H1 (cell line): ENCODE data around the gene GNA12. TPM values are rescaled to one million over a fixed set of nuclear protein-coding genes. Genes with fewer than 3 reads are reported as not detected.

Experiments used
- CTCF ChIA-PET: fragments of 300-600 bp; sonication (Branson Sonifier 250); formaldehyde crosslinking; loops from one replicate; lab custom pipeline; 2021; ENCODE audit not compliant: partially characterized antibody; lab: Charles Lee
- POLR2A ChIA-PET: fragments of 300-600 bp; sonication (Branson Sonifier 250); formaldehyde crosslinking; loops from one replicate; lab custom pipeline; 2021; ENCODE audit warnings: inconsistent platforms; ENCODE audit not compliant: partially characterized antibody; lab: Charles Lee
- DNase-seq, 2 experiments: peaks; one replicate each; pipeline versions ENCODE4 v3.0.0 to v3.0.0-alpha.2; 2010 to 2022; ENCODE audit warnings: low spot score in 2 of 2, low read depth in 1 of 2, mixed read lengths in 1 of 2
- FAIRE-seq: peaks from 2 replicates; lab custom pipeline; 2011; peaks lifted over from hg19 to GRCh38; lab: Jason Lieb, UNC
- H2AFZ ChIP-seq: 2 replicates; pipeline ENCODE4 v1.8.1; 2012; ENCODE audit warnings: low read length, inconsistent platforms
- H2AK5ac ChIP-seq: 2 replicates; pipeline ENCODE4 v1.6.1; 2013; ENCODE audit warnings: low read depth, low read length
- H2BK120ac ChIP-seq: replicated peaks from 2 replicates; pipeline ENCODE3; 2013; ENCODE audit warnings: low read depth, low read length, inconsistent platforms
- H2BK12ac ChIP-seq: 2 replicates; pipeline ENCODE4 v1.6.1; 2013; ENCODE audit warnings: low read depth, low read length
- H2BK15ac ChIP-seq: 2 replicates; pipeline ENCODE4 v1.6.1; 2013; ENCODE audit warnings: low read length
- H2BK20ac ChIP-seq: 2 replicates; pipeline ENCODE4 v1.6.1; 2013; ENCODE audit warnings: low read length
- H2BK5ac ChIP-seq: 2 replicates; pipeline ENCODE4 v1.6.1; 2013; ENCODE audit warnings: low read depth, low read length
- H3K14ac ChIP-seq: 2 replicates; pipeline ENCODE4 v1.6.1; 2013; ENCODE audit warnings: inconsistent platforms; ENCODE audit not compliant: insufficient read length
- H3K18ac ChIP-seq: 2 replicates; pipeline ENCODE4 v1.6.1; 2013; ENCODE audit warnings: low read length; ENCODE audit errors: extremely low read depth
- H3K23ac ChIP-seq: 2 replicates; pipeline ENCODE4 v1.6.1; 2013; ENCODE audit warnings: inconsistent platforms; ENCODE audit not compliant: insufficient read length
- H3K23me2 ChIP-seq: 2 replicates; pipeline ENCODE4 v1.6.1; 2013; ENCODE audit warnings: low read depth, low read length
- H3K27ac ChIP-seq: 2 replicates; pipeline ENCODE4 v1.6.1; 2011; ENCODE audit warnings: low read depth, low read length, inconsistent platforms
- H3K27me3 ChIP-seq, 4 experiments: replicated peaks in 1 of 4; 1 replicate in 1 of 4; 2 replicates in 3 of 4; pipeline versions ENCODE4 v1.6.1 to v1.8.1; 2011 to 2013; ENCODE audit warnings: low read length in 3 of 4, mild to moderate bottlenecking in 3 of 4, inconsistent platforms in 2 of 4, mixed read lengths in 2 of 4, moderate library complexity in 1 of 4; ENCODE audit not compliant: control insufficient read depth in 3 of 4, insufficient read depth in 3 of 4; ENCODE audit errors: extremely low read depth in 1 of 4
- H3K36me3 ChIP-seq, 4 experiments: 2 replicates each; pipeline versions ENCODE4 v1.6.1 to v1.8.1; 2011 to 2013; ENCODE audit warnings: mild to moderate bottlenecking in 4 of 4, low read length in 3 of 4, moderate library complexity in 2 of 4, control low read depth in 1 of 4, inconsistent platforms in 1 of 4; ENCODE audit not compliant: insufficient read depth in 4 of 4, control insufficient read depth in 2 of 4
- H3K4ac ChIP-seq: replicated peaks from 2 replicates; pipeline ENCODE3; 2013; ENCODE audit warnings: low read length, low read depth, mixed read lengths, inconsistent platforms; ENCODE audit not compliant: insufficient read length
- H3K4me1 ChIP-seq, 4 experiments: replicated peaks in 1 of 4; 1 replicate in 1 of 4; 2 replicates in 3 of 4; pipeline versions ENCODE4 v1.6.1 to v1.8.1; 2011 to 2013; ENCODE audit warnings: low read length in 3 of 4, inconsistent platforms in 2 of 4, mixed read lengths in 1 of 4; ENCODE audit not compliant: insufficient read depth in 4 of 4, control insufficient read depth in 3 of 4
- H3K4me2 ChIP-seq, 2 experiments: 2 replicates each; pipeline versions ENCODE4 v1.6.1 to v1.8.1; 2011 to 2013; ENCODE audit warnings: low read depth in 2 of 2, low read length in 2 of 2, control low read depth in 1 of 2, inconsistent platforms in 1 of 2, mild to moderate bottlenecking in 1 of 2; ENCODE audit not compliant: insufficient read depth in 1 of 2
- H3K4me3 ChIP-seq, 4 experiments: fragments of 200-600, 300-600 bp in 1 of 4; sonication (generic), shearing (Covaris generic), sonication (Bioruptor Twin) in 1 of 4; 2 replicates each; pipeline versions ENCODE4 v1.5.1 to v1.8.1; 2011 to 2016; ENCODE audit warnings: low read length in 4 of 4, low read depth in 3 of 4, control low read depth in 2 of 4, inconsistent platforms in 2 of 4, mild to moderate bottlenecking in 2 of 4, mixed read lengths in 1 of 4, moderate library complexity in 1 of 4; ENCODE audit not compliant: insufficient read depth in 2 of 4; ENCODE audit errors: extremely low read depth in 1 of 4
- H3K56ac ChIP-seq: replicated peaks from 2 replicates; pipeline ENCODE3; 2013; ENCODE audit warnings: low read depth, mild to moderate bottlenecking, mixed read lengths, low read length, inconsistent platforms; ENCODE audit not compliant: insufficient read length
- H3K79me1 ChIP-seq: 2 replicates; pipeline ENCODE4 v1.6.1; 2013; ENCODE audit warnings: low read depth, low read length, control low read depth
- H3K79me2 ChIP-seq, 2 experiments: 2 replicates each; pipeline versions ENCODE4 v1.6.1 to v1.8.1; 2012 to 2013; ENCODE audit warnings: low read length in 2 of 2, mild to moderate bottlenecking in 2 of 2, inconsistent platforms in 1 of 2; ENCODE audit not compliant: insufficient read depth in 2 of 2, control insufficient read depth in 1 of 2
- H3K9ac ChIP-seq, 4 experiments: replicated peaks in 1 of 4; 1 replicate in 1 of 4; 2 replicates in 3 of 4; pipeline versions ENCODE4 v1.6.1 to v1.8.1; 2011 to 2013; ENCODE audit warnings: low read depth in 3 of 4, low read length in 3 of 4, control low read depth in 2 of 4, mild to moderate bottlenecking in 2 of 4, moderate library complexity in 2 of 4, inconsistent platforms in 1 of 4; ENCODE audit errors: extremely low read depth in 1 of 4
- H3K9me3 ChIP-seq, 2 experiments: 2 replicates each; pipeline versions ENCODE4 v1.6.1 to v1.8.1; 2012 to 2013; ENCODE audit warnings: mild to moderate bottlenecking in 2 of 2, moderate library complexity in 2 of 2, control low read depth in 1 of 2, inconsistent platforms in 1 of 2, low read depth in 1 of 2, low read length in 1 of 2, mixed read lengths in 1 of 2; ENCODE audit not compliant: insufficient read depth in 2 of 2
- H4K20me1 ChIP-seq, 2 experiments: replicated peaks in 1 of 2; 2 replicates each; pipeline versions ENCODE3 to v1.8.1; 2011 to 2013; ENCODE audit warnings: inconsistent platforms in 2 of 2, low read length in 2 of 2, mild to moderate bottlenecking in 1 of 2; ENCODE audit not compliant: insufficient read depth in 2 of 2, control insufficient read depth in 1 of 2
- H4K5ac ChIP-seq: 2 replicates; pipeline ENCODE4 v1.6.1; 2013; ENCODE audit warnings: low read length, low read depth, mixed read lengths, inconsistent platforms; ENCODE audit not compliant: insufficient read length
- H4K8ac ChIP-seq: 2 replicates; pipeline ENCODE4 v1.8.0; 2013; ENCODE audit warnings: mild to moderate bottlenecking, moderate library complexity, low read length, inconsistent platforms; ENCODE audit not compliant: insufficient read depth; ENCODE audit errors: extremely low read depth
- H4K91ac ChIP-seq: replicated peaks from 2 replicates; pipeline ENCODE3; 2013; ENCODE audit warnings: low read length, mixed read lengths, inconsistent platforms; ENCODE audit not compliant: insufficient read length
- SIX5 ChIP-seq: IDR thresholded peaks from 2 replicates; pipeline ENCODE4 v1.6.1; 2011; ENCODE audit warnings: mild to moderate bottlenecking, low read depth, low read length
- SP4 ChIP-seq: IDR thresholded peaks from 2 replicates; pipeline ENCODE4 v1.6.1; 2012; ENCODE audit warnings: low read length, inconsistent platforms
- SUZ12 ChIP-seq: fragments of 200-600 bp; sonication (generic); IDR thresholded peaks from 2 replicates; pipeline ENCODE4 v1.6.1; 2012; ENCODE audit warnings: mild to moderate bottlenecking, inconsistent platforms, low read length, moderate library complexity, mixed read lengths
- USF2 ChIP-seq: IDR thresholded peaks from 2 replicates; pipeline ENCODE4 v1.6.1; 2011; ENCODE audit warnings: low read length, improper control_type of control experiment
- ZNF274 ChIP-seq: IDR thresholded peaks from 2 replicates; pipeline ENCODE4 v1.7.0; 2012; ENCODE audit warnings: low read length, borderline replicate concordance; ENCODE audit errors: extremely low read depth
- WGBS, 2 experiments: shearing (Covaris generic) in 1 of 2; methylation state at CpG; one replicate each; pipeline versions ENCODE4 v1.1.6 to v1.1.7; 2013 to 2015; ENCODE audit warnings: low lambda C conversion rate in 2 of 2, mixed read lengths in 2 of 2, inconsistent platforms in 1 of 2, low coverage in 1 of 2, missing lambda C conversion rate in 1 of 2; ENCODE audit not compliant: insufficient replicate concordance in 2 of 2, insufficient coverage in 1 of 2, insufficient read length in 1 of 2; ENCODE audit errors: extremely low coverage in 1 of 2, missing lambda C conversion rate in 1 of 2; 5-methylcytosine and 5-hydroxymethylcytosine counted together
- polyA plus RNA-seq, 7 experiments: library from polyadenylated mRNA; depleted of rRNA in 3 of 7; stranded (reverse) in 5 of 7; unstranded in 2 of 7; fragments of >200 nt in 5 of 7; fragments of 200-250 nt in 2 of 7; gene quantifications; 1 replicate in 5 of 7; 2 replicates in 1 of 7; 4 replicates in 1 of 7; pipeline versions ENCODE4 v1.2.1 to v1.2.3, GENCODE V29; 2011 to 2013; ENCODE audit warnings: missing spikeins in 2 of 7, mixed read lengths in 2 of 7
- total RNA-seq: library from RNA; stranded (reverse); fragmentation: NEBNext Ultra II Directional; extraction: Animal tissue kit (Norgen Biotek cat#: 25700); gene quantifications from 2 replicates; pipeline ENCODE4 v1.2.1, GENCODE V29; 2021

GNA12 gene
- total and polyA plus RNA-seq, 2 of the 8 experiments (the other 6 are each of a cell fraction or from before 2014, with no cell fraction given): 96.5 to 109 TPM

GRCh38 chr7:2728316-2729030 is 115.6 kb downstream of the GNA12 start:
- peaks cover 3 to 17% of the 10 kb centered on the region in 2 experiments for H4K20me1 ChIP-seq
- no peak overlapping the region for H2BK20ac ChIP-seq
- H2BK5ac ChIP-seq: no peak overlapping the region
- no peak overlapping the region for H4K91ac ChIP-seq
- no peak overlapping the region for H3K23ac ChIP-seq
- no peaks in the 10 kb centered on the region for H3K27me3 ChIP-seq
- ChIA-PET POLR2A (no interaction called here), CTCF (interaction anchor here (0.6 to 5.2 kb wide), 4 partner anchors 9 to 315 kb away, joined by 3 to 27 read pairs (median 8); no protein-coding TSS in a partner anchor)
- peaks cover 0 to 24% of the 10 kb centered on the region in 2 experiments; a peak in 2 of 4 replicates for H3K79me2 ChIP-seq
- H3K56ac ChIP-seq: no peak overlapping the region
- no peak overlapping the region for H3K4me3 ChIP-seq
- H3K9me3 ChIP-seq: no peaks in the 10 kb centered on the region
- no peak overlapping the region for H4K5ac ChIP-seq
- H2AK5ac ChIP-seq: no peak overlapping the region
- H2AFZ ChIP-seq: no peak overlapping the region
- no peak overlapping the region for H2BK120ac ChIP-seq
- peaks cover 0 to 3% (median 1%) of the 10 kb centered on the region in 4 experiments; a peak in 1 of 7 replicates for H3K4me1 ChIP-seq
- DNase-seq (no peak), FAIRE-seq (no peak)
- no peak overlapping the region for H4K8ac ChIP-seq
- 90% methylated on average over 15 of the region's 15 CpGs; no CpG with 5 or more reads in 1 of the 2 experiments for WGBS, 2 experiments
- no peak overlapping the region for H3K4ac ChIP-seq
- H3K79me1 ChIP-seq: peaks cover 15% of the 10 kb centered on the region; the same call in 1 of the 2 replicates
- no peaks in the 10 kb centered on the region for H3K23me2 ChIP-seq
- H3K36me3 ChIP-seq: peaks cover 7 to 24% (median 16%) of the 10 kb centered on the region in 4 experiments
- no peak overlapping the region for H2BK15ac ChIP-seq
- no peak overlapping the region for H2BK12ac ChIP-seq
- no peak overlapping the region for H3K4me2 ChIP-seq
- H3K18ac ChIP-seq: no peak overlapping the region
- no peak overlapping the region for H3K9ac ChIP-seq
- H3K27ac ChIP-seq: no peak overlapping the region
- TF ChIP-seq USF2: no peak
- no peak for TF ChIP-seq SP4
- no peak for TF ChIP-seq SUZ12
- TF ChIP-seq ZNF274: no peak
- TF ChIP-seq SIX5: no peak
- TF ChIP-seq, all 59 proteins: peak for 0
- no peak overlapping the region for H3K14ac ChIP-seq
